ENCODE data around the gene SCN2B.

Gene SCN2B

GRCh38 chr11:118112711-118113430 lies 63.6 kb downstream of the SCN2B start:
- DNase-seq (ENCODE audit: low read depth) = no peak
- H3K4me3 ChIP-seq (ENCODE audit: low read depth, low read length) = no peak overlapping the region

Data from skeletal muscle cell (primary cell).